Frontal cortex (tissue), 4 donors: ENCODE data around the gene KLF11. TPM values are rescaled to one million over a fixed set of nuclear protein-coding genes. Genes with fewer than 3 reads are reported as not detected.

Experiments
- DNase-seq, 2 donors: peaks; one replicate each; pipeline ENCODE4 v3.0.0; 2012; ENCODE audit warnings: low spot score in 2 of 2
- FAIRE-seq: peaks from 2 replicates; lab custom pipeline; 2012; peaks lifted over from hg19 to GRCh38; lab: Jason Lieb, UNC
- total RNA-seq: library from RNA; depleted of rRNA; stranded (reverse); fragments of >200 nt; gene quantifications from one replicate; pipeline ENCODE4 v1.2.3, GENCODE V29; 2014
- donor health status: control.
- donor health status: control.
- donor health status: control.

KLF11 gene
- total RNA-seq = 13.0 TPM

DNA sequence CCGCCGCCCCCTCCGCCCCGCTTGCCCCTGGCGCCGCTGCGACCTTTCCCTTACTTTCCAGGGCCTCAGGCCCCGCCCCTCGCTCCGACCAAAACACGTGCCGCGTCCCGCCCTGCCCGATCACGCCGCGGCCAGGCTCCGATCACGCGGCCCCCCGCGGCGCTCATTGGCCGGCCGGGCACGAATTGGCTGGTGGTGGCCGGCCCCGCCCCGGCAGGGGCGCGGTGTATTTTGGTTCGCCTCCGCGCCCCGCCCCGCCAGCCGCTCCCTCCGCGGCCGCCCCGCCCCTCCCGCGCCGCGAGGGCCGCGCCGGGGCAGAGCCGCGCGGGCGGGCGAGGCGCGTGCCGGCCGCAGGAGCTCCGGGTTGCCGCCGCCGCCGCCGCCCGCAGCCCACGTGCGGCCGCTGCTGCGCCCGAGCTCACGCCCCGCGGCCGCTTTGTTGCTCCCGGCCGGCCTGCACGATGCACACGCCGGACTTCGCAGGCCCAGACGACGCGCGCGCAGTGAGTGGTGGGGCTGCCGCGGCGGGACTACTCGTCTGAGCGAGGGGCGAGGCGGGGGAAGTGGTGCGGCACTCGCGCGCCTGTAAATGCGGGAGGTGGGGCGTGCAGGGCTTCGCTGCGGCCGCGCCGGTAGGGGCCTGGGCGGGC is at the start of gene KLF11:
Gene KLF11 (plus strand): TSS at position 295 of the 650 bp plus-strand sequence. CDS start 167 bp downstream, at position 462.
- no peak for FAIRE-seq
- DNase-seq = peak; percentile 91 to 96

DNA sequence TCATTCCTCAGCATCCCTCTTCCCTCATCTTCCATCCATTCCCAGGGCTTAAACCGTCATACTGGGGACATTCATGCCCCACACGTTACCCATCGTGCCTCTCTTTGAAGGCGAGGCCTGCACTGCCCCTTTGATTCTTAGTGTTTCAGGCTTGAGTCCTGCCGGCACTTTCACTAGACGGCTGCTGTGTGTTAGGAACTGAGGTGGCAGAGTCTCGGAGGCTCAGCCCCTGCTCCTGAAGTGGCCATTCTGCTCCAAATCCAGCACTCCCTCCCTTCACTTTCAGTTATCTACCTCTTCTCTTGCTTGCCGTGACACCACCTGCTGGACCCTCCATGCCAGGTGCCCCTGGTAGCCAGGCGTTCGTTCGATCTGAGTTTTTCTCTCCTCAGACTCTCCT is 48.9 kb upstream of the KLF11 start:
- FAIRE-seq (no peak), DNase-seq (no peak)

DNA sequence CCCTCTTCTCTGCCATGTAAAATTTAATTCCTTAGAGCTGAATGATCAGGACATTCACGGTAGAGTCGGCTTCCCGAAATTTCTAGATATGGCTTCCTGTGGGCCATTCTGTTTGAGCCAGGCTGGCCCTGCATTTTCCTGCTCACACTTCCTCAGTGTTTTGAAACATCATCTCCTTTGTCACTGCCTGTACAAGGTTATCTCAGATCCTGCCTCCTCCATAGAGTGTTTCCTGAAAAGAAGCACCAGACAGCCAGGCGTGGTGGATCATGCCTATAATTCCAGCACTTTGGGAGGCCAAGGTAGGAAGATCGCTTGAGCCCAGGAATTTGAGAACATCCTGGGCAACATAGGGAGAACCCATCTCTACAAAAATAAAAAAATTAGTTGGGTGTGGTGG is 48.3 kb upstream of the KLF11 start:
- no peak for FAIRE-seq
- no peak for DNase-seq

DNA sequence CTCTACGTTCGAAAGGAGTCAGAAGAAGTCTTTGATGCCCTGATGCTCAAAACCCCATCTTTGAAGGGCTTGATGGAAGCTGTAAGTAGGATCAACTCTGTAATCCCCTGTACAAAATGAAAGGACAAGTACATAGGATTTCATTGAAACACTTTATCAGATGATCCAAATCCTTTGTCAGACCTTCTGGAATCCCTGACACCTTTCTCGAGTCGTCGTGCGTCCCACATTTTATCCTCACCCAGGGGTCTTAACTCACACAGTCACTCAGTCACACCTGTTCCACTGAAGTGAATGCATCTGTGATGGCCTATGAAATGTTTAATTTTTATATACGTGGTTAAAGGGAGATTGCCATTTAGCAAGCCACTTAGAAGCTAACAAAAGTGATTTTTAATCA is 47.0 kb upstream of the KLF11 start:
- FAIRE-seq (no peak), DNase-seq (no peak)

DNA sequence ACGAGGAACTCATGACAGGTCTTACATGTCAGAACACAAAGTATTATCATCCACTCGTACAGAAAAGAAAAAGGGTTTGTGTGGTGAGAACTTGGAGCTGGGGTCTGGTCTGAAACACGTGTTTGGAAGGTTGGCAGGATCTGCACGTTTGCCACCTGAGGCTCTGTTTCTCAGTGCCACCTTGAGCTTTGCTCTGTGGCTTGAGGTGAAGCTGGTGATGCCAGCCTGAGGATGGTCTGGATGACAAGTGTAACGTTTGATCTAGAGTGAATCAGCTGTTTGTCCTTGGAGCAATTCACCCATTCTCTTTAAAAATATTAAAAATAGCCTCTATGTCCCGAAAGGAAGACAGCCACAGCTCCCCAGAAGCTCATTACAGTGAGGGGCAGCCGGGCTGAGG is 45.4 kb upstream of the KLF11 start:
- FAIRE-seq = no peak
- DNase-seq = no peak

DNA sequence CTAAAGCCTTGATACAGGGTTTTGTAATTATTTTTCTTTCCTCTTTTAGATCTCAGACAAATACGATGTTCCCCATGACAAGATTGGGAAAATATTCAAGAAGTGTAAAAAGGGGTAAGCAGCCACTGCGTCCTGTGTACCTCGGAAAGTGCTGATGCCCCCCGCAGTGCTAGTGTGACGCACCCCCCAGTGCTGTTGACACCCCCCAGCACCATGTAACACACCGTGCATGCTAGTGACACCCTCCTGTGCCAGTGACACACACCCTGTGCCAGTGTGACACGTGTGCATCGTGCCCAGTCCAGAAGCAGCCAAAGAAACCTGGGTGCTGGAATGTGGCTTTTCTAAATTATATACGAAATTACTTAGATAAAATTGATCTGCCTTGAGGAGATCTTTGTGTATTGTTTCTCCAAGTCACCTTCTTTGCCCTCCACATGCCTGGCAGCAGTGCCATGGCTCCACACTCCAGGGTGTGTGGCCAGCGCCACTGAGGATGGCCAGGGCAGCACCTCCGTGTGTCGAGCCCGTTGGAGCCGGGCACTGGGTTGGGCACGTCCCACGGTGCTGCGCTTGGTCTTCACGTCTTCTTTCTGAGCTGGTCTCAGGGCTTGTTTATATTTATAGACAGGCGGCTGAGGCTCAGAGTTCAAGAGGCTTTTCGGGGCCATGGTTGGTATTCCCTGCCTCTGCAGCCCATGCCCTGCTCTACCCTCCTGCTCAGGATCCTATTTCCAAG is 44.3 kb upstream of the KLF11 start:
- FAIRE-seq (no peak), DNase-seq (no peak)

DNA sequence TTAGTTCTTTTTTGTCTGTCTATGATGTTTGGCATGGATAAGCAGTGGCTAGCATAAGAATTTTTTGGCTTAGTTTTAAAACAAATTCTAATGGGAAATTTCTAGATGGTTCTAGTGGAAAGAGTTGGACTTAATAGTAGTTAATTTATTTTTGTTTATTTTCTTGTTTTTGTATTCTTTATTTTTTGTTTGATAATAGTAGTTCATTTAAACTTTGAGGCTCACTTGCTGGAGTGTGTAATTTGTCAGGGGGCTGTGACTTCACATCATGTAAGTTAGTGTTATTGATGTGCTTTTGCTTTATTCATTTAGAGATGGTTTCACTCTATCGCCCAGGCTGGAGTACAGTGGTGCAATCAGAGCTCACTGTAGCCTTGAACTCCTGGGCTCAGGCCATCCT is 43.7 kb upstream of the KLF11 start:
- FAIRE-seq = no peak
- no peak for DNase-seq

DNA sequence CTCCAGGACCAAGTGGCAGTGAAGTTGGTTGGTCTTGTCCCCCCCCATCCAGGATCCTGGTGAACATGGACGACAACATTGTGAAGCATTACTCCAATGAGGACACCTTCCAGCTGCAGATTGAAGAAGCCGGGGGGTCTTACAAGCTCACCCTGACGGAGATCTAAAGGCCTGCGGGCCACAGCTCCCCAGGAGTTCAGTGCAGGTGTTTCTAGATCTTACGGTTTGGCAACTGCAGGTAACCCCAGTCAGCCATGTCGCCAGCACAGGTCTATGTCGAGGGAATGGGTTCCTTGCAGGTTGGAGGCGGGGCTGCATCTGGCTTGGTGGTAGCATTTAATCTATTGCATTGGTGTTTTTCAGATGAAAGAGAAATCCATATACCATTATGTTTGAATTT is 42.8 kb upstream of the KLF11 start:
- no peak for DNase-seq
- no peak for FAIRE-seq

DNA sequence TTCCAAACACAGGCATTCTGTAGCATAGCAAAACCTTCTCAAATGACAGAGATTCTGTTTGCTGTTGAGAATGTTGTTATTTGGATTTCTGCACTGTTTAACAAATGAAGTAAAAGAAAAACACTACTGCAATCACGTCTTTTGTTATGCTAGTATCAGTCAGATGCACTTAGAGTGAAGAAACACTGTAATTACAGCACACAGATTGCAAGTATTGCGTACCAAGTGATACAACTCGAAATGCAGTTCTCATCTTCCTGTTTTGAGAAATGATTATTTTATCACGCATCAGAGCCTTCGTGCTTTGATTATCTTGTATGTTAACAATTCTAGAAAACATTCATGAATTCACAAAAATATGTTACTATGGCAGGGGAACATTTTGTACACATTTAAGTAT is 41.8 kb upstream of the KLF11 start:
- FAIRE-seq = no peak
- DNase-seq = no peak

DNA sequence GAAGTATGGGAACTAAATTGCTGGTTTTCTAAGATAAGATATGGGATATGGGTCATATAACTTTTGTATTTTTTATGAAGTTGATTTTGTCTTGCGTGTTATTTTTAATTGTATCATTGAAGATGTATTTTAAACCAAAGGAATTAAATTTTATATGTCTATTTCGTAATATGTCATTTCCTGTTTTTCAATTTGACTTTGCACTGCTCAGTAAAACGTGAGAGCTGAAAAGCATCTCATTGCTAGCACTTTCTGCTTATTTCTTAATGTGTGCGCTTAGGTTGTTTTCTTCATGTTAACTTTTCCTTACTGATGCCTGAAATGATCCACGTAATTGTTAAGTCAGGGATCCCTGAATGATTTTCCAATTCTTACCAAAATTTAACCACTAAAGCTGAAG is 41.2 kb upstream of the KLF11 start:
- FAIRE-seq (no peak), DNase-seq (no peak)

DNA sequence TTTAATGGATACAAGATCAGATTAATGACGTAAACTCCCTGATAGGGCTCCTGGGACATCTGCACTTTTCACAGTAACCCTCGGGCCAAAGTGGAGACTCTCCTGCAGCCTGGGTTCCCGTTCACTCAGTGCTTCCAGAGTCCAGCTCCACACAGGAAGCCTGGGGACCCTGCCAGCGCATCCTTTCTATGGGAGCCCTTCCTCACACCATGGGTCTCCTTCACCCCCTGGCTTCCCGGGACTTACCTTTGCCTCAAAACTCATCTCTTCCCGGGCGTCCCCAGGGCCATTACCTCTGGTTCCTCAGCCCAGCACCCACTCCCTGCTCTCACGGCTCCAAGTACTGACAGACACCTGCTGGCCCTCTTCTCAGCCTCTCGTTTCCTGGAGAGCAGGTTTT is 40.7 kb upstream of the KLF11 start:
- DNase-seq (no peak), FAIRE-seq (no peak)

DNA sequence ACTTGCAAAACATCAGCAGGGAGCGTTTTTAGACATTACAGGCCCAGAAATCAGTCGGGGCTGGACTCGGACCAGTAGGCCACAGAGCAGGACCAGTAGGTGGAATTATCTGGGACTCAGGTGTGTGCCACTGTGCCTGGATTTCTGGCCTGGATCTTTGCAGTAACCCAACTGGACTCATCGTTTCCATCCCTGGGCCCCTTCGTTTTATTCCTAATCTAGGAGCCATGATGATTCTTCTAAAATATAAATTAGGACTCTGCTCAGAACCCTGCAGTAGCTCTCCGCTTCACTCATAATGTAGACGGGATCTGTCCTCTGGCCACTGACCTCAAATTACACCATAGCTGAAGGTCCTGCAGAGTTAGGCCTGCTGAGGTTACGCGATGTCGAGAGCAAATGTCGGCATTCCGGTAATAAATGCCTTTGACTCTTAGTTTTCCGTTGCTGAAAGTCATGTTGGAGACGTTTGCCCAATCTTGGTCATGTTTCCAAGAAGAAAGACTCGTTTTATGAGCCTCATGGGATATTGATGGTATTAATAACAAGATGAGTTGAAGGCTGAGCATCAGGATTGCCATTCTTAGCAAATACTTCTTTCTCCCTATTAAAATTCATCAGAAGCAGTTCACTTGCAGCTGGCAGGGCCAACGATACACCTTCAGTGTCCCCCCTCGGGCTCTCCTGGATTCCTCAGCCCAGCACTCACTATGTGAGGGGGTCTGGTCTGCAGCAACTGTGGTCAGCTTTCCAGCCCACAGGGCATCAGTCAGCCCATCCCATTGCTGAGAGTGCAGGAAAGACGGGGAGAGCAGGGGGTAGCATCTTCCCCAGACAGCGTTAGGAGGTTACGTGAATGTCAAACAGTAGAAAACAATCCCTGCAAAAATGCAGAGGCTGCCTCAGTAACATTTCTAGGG is 39.9 kb upstream of the KLF11 start:
- DNase-seq (no peak), FAIRE-seq (no peak)

DNA sequence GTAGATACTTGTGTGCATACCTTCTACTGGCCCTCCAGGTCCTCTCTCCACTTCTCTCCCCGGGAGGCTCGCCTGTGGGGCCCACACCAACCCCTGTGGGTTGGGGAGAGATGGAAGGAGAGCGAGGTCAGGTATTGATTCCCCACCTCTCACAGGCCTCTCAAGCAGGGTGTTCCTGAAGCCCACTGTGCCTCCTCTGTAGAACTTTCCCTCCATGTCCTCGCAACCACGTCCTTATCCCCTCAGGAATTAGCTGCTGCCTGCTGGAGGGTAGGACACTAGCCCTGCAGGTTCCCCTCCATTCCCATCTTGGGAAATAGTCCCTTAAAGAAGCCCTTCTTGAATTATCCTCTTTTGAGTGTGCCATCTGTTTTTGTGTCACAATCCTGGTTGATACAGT is 38.9 kb upstream of the KLF11 start:
- DNase-seq (no peak), FAIRE-seq (no peak)

DNA sequence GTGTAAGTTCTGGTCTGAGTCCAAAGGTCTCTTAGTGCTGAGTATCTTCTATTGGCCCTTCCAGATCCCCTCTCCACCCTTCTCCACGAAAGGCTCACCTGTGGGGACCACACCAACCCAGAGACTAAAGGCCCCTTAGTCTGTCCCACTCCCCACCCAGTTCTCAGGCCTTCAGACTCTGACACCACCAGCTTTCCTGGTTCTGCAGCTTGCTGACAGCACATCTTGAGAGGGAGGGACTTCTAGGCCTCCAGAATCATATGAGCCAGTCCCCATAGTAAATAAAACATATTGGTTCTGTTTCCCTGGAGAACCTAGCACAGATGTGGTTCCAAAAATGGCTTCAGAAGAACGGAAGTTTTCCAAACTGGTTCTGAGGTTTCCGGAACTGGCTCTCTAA is 38.5 kb upstream of the KLF11 start:
- DNase-seq (no peak), FAIRE-seq (no peak)

DNA sequence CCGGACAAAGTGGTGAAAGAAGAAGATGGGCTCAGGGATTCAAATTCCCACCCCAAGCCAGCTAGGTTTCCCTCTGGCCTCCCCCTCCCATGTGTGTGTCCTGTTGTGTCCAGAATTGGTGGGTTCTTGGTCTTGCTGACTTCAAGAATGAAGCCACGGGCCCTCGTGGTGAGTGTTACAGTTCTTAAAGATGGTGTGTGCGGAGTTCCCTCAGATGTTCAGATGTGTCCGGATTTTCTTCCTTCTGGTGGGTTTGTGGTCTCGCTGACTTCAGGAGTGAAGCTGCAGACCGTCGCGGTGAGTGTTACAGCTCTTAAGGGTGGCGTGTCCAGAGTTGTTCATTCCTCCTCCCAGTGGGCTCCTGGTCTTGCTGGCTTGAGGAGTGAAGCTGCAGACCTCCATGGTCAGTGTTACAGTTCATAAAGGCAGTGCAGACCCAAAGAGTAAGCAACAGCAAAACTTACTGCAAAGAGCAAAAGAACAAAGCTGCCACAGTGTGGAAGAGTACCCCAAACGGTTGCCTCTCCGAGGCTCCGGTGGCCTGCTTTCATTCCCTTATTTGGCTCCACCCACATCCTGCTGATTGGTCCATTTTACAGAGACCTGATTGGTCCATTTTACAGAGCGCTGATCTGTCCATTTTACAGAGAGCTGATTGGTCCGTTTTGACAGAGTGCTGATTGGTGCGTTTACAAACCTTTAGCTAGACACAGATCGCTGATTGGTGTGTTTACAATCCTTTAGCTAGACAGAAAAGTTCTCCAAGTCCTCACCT is 37.7 kb upstream of the KLF11 start:
- FAIRE-seq = no peak
- no peak for DNase-seq

DNA sequence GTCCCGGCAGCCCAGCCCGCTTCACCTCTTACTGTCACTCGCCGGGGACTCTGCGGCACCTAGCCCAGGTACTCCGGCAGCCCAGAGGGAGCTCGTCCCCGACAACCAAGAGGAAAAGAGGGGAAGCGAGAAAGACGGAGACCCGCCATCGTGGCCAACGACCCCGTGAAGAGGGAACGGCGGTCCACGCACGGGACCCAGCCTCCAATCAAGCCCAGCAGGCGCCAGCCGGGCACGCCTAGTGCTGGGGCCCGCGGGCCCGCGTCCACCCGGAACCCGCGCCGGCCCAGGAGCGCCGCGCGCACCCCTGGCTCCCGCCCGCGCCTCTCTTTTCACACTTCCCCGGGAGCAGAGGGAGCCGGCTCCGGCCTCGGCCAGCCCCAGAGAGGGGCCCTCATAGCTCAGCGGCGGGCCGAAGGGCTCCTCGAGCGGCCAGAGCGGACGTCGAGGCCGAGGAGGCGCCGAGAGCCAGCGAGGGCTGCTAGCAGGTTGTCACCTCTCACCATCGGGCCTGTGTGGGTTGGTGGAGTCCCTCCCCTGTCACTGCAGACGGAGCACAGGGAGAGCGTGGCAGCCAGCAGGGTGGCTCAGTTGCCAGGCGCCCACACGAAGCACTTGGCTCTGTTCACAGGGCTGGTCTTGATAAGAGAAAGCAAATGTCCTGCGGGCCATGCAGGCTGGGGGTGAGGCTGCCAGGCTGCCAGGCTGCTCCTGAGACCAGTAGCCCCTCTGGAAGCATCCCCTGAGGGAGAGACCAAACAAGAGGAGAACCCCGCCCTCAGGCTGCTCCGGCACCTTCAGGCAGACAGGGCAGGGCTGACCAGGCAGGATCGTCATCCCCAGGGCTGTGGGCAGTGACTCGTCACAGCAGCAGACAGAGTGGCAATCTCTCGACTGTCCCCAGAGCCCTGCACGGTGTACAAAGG is 36.9 kb upstream of the KLF11 start:
- FAIRE-seq (no peak), DNase-seq (peak; percentile 37 to 42)

DNA sequence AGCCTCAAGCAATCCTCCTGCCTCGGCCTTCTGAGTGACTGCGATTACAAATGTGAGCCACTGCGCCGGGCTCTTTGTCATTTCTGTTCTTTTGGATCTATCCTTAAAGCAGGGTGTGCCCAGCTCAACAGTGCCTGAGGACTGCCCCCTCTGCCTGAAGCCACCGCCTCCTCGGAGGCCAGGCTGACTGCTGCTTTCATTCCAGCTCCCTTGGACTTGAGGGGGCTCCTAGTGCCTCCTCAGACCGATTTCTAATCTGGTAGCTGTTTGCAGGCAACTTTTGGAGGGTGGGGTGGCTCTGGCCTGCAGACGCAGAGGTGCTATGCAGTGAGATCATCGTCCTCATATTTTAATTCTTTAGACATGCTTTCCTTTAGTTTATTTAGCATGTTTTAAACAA is 35.9 kb upstream of the KLF11 start:
- FAIRE-seq = no peak
- DNase-seq = no peak

DNA sequence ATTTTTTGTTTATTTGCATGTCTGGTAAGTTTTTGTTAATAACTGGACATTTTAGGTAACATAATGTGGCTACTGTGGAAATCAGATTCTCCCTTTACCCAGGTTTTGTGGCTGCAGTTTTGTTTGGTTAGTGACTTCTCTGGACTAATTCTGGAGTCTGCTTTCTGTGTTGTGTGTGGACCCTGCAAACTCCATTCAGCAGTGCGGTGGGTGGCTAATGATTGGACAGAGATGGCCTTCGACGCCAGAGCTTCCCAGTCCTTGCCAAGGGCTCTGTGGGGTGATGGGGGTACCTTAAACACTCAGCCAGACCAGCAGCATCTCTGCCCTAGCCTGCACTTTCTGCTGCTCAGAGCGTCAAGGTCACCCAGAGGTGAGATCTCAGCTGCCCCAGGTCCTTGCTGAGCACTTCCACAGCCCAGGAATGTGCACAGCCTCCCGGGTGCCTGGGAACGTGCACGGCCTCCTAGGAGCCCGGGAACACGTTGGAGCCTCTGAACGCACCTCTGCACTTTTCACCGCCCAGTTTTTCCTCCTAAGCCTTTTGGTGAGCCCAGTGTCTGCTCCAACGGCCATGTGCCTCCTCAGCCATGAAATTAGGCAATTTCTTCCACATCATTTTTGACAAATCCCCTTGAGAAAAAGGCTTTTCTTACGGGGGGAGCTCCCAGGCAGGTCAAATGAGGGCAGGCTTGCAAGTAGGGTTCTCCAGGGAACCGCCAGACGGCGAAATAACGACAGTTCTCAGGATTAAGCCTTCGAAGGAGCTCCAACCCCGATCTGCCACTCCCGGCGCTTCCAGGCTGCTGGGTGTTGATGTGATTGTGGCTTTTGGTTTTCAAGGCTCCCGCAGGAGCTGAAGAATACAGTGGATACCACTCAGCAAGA is 35.2 kb upstream of the KLF11 start:
- no peak for FAIRE-seq
- no peak for DNase-seq
